ENCODE data around the gene CDC42BPB.
"Not testable (repeated sequence)": the region's sequence is repeated elsewhere in the genome, so short reads cannot be mapped to it uniquely, and the experiment has no call there.

DNA sequence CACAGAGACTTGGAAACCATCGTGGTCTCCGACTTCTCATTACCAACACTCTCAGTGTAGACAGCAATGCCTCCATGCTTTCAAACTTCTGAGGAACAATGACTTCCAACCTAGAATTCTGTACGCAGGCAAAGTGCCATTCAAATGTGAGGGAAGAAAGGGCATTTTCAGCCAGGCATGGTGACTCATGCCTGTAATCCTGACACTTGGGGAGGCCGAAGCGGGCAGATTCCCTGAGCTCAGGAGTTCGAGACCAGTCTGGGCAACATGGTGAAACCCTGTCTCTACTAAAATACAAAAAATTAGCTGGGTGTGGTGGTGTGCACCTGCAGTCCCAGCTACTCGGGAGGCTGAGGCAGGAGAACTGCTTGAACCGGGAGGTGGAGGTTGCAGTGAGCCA is 9.9 kb downstream of the CDC42BPB start:
- not testable (repeated sequence) for TF ChIP-seq SUZ12 (IDR thresholded peaks at IDR 0.05); LEF1 (IDR thresholded peaks at IDR 0.05; ENCODE audit: borderline replicate concordance); FOXM1 (IDR thresholded peaks at IDR 0.05; ENCODE audit: borderline replicate concordance); CTBP1 (IDR thresholded peaks at IDR 0.05; ENCODE audit: borderline replicate concordance); TARDBP (IDR thresholded peaks at IDR 0.05); ZNF384 (IDR thresholded peaks at IDR 0.05)
